AG09319 (cell line): ENCODE results near the gene FYCO1.
A peak's percentile ranks its signal among the peaks of the same experiment; 100 is the strongest.

ENCODE experiments used
- DNase-seq: peaks from one replicate; pipeline ENCODE4 v3.0.0-alpha.2; 2010; ENCODE audit warnings: low read depth; ENCODE audit errors: extremely low read depth
- TF ChIP-seq, protein P1 (sequence below): IDR thresholded peaks from 2 replicates; pipeline ENCODE4 v1.5.1; 2011; ENCODE audit warnings: low read depth, mild to moderate bottlenecking, inconsistent platforms, low read length, moderate library complexity

Gene FYCO1

GRCh38 chr3:45940004-45940780 is 55.4 kb downstream of the FYCO1 start:
- DNase-seq, result no peak
- TF ChIP-seq, protein P1, sequence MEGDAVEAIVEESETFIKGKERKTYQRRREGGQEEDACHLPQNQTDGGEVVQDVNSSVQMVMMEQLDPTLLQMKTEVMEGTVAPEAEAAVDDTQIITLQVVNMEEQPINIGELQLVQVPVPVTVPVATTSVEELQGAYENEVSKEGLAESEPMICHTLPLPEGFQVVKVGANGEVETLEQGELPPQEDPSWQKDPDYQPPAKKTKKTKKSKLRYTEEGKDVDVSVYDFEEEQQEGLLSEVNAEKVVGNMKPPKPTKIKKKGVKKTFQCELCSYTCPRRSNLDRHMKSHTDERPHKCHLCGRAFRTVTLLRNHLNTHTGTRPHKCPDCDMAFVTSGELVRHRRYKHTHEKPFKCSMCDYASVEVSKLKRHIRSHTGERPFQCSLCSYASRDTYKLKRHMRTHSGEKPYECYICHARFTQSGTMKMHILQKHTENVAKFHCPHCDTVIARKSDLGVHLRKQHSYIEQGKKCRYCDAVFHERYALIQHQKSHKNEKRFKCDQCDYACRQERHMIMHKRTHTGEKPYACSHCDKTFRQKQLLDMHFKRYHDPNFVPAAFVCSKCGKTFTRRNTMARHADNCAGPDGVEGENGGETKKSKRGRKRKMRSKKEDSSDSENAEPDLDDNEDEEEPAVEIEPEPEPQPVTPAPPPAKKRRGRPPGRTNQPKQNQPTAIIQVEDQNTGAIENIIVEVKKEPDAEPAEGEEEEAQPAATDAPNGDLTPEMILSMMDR, result no peak

DNA sequence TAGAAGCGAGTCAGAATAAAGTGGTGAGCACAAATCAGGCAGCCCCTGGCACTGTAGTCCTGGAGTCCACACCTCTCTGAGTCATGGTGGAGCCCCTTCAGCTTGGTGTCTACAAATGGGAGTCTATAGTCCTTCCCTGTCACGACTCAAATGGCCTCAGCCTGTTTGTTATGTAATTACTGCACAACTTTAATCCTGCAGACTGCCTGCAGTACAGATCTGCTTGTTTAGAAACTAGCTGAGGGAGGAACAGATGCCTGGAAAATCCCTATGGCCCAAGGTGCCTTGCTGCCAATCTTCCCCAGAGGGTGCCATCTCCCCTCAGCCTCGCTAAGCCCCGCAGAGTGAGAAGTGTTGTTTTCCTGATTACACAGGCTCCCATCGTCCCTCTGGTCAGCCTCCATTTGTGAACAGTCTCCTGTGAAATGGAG is 56.3 kb downstream of the FYCO1 start:
- DNase-seq, result no peak
- TF ChIP-seq, protein P1, result no peak

- TF ChIP-seq, protein P1, result peak; percentile 91
- DNase-seq, result peak; percentile 86
Measured at GRCh38 chr3:45938864-45939263, 56.8 kb downstream of the FYCO1 start.

DNA sequence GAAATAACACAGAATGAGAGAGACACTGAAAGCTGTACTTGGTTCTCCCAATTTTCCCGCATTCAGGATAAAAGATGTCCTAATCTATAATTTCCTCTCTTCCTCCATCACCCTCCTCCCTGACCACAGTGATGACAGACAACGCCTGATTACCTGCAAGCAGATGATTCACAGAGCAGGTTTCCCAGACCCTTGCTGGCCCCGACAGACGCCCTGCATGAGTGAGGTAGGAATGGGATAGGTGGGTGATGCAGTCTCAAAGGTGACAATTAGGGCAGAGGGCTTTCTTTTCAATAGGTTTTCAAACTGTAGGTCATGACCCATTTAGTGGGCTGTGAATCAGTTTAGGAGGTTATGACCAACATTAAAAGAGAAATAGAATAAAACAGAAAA is 57.6 kb downstream of the FYCO1 start:
- TF ChIP-seq, protein P1, result no peak
- no peak for DNase-seq

DNA sequence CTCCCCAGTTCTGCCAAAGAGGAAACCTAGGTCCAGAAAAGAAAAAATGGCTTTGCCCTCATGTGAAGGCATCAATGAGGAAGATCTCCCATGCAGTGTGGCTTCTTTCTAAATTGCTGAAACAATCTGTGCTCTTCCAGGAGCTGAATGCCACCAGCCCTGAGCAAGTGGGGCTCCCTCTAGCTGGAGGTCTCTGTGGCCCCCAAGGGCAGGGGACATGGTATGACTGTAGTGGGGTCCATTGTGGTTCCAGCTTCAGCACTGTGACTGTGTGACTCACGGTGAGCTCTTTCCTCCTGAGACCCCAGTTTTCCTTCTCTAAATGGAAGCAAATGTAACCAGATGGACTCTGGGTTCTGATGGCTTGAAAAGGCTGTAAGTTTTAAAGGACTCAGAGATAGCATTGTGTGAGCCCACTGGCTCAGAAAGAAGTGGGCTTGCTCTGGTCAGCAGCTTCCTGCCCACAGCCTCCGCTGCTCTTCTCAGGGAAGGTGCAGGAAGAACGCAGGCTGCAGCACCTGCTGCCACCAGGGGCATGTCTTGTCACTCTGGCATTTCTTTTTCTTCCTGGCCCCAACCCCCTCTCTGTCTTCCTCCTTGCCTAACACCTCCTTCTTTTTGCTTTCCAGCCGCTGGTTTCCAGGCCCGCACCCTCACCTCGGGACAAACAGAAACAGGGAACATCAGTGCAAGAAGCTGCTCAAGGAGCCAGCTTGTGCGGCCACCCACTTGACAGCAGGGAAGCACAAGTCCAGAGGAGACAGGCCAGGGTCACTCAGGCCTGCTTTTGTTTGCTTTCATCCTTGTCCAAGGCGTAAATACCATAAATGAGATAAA is 58.2 kb downstream of the FYCO1 start:
- TF ChIP-seq, protein P1, result no peak
- no peak for DNase-seq

GRCh38 chr3:45936261-45936660 is 59.4 kb downstream of the FYCO1 start:
- no peak for DNase-seq
- TF ChIP-seq, protein P1, result no peak

DNA sequence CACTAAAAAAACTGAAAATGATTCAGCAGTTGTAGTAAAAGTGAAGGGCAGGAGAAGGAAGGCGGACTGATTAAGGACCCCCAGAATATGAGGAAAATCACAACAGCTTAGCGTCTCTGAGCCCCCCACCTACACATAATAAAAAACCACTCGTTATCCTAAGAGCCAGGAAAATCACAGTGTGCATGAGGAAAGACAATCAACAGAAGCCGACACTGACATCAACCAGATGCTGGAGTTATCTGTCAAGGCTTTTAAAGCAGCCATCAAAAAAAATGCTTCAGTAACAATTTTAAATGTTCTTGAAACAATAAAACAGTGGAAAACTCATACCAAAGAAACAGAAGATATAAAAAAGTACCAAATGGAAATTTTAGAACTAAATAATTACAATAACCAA is 62.0 kb downstream of the FYCO1 start:
- DNase-seq, result no peak
- TF ChIP-seq, protein P1, result no peak
